PC-9 (cell line): ENCODE data around the gene CLDN9. TPM values are rescaled to one million over a fixed set of nuclear protein-coding genes. Genes with fewer than 3 reads are reported as not detected.

ENCODE experiments used
- BruUV-seq: library from RNA; stranded (reverse); fragments of 400-500 nt; replicated peaks from 2 replicates; lab custom pipeline; 2021; lab: Mats Ljungman, UMichigan
- CTCF ChIA-PET: fragments of 300-600 bp; sonication (Branson Sonifier 250); formaldehyde crosslinking; loops from one replicate; lab custom pipeline; 2022; ENCODE audit warnings: antibody characterized with exemption; lab: Charles Lee
- POLR2A ChIA-PET: fragments of 300-600 bp; sonication (Branson Sonifier 250); formaldehyde crosslinking; loops from one replicate; lab custom pipeline; 2022; ENCODE audit warnings: antibody characterized with exemption; ENCODE audit not compliant: unreplicated experiment; lab: Charles Lee
- DNase-seq, 2 experiments: peaks; one replicate each; pipeline versions ENCODE4 v3.0.0 to v3.0.0-alpha.2; 2015 to 2022; ENCODE audit warnings: mixed read lengths in 1 of 2
- H2AFZ ChIP-seq: fragments of 200-600 bp; sonication (generic); 2 replicates; pipeline ENCODE4 v1.8.1; 2017; ENCODE audit warnings: antibody characterized with exemption
- H3F3A ChIP-seq: fragments of 200-600 bp; sonication (generic); 2 replicates; pipeline ENCODE4 v1.8.1; 2017; ENCODE audit warnings: antibody characterized with exemption, mild to moderate bottlenecking, low read depth; ENCODE audit not compliant: insufficient read depth
- H3K27ac ChIP-seq: fragments of 200-600 bp; sonication (generic); 2 replicates; pipeline ENCODE4 v1.6.1; 2016; ENCODE audit warnings: mixed run types
- H3K27me3 ChIP-seq: fragments of 200-600 bp; sonication (generic); 2 replicates; pipeline ENCODE4 v1.6.1; 2016; ENCODE audit warnings: low read depth, mixed run types; ENCODE audit not compliant: insufficient read depth
- H3K36me3 ChIP-seq: fragments of 200-600 bp; sonication (generic); 2 replicates; pipeline ENCODE4 v1.6.1; 2016; ENCODE audit warnings: low read depth, mixed run types
- H3K4me1 ChIP-seq: fragments of 200-600 bp; sonication (generic); replicated peaks from 2 replicates; pipeline ENCODE4 v1.6.1; 2016; ENCODE audit warnings: mixed run types; ENCODE audit not compliant: insufficient read depth
- H3K4me2 ChIP-seq: fragments of 200-600 bp; sonication (generic); 2 replicates; pipeline ENCODE4 v1.6.1; 2017; ENCODE audit warnings: mixed run types
- H3K4me3 ChIP-seq: fragments of 200-600 bp; sonication (generic); 2 replicates; pipeline ENCODE4 v1.6.1; 2016; ENCODE audit warnings: mixed run types
- H3K79me2 ChIP-seq: fragments of 200-600 bp; sonication (generic); 2 replicates; pipeline ENCODE4 v1.6.1; 2017; ENCODE audit warnings: low read depth, mixed run types
- H3K9me2 ChIP-seq: fragments of 200-600 bp; sonication (generic); 2 replicates; pipeline ENCODE4 v1.8.1; 2017; ENCODE audit warnings: mild to moderate bottlenecking; ENCODE audit not compliant: insufficient read depth
- H3K9me3 ChIP-seq: fragments of 200-600 bp; sonication (generic); 2 replicates; pipeline ENCODE4 v1.8.1; 2016; ENCODE audit warnings: low read depth; ENCODE audit not compliant: insufficient read depth
- H4K20me1 ChIP-seq: fragments of 200-600 bp; sonication (generic); 2 replicates; pipeline ENCODE4 v1.8.1; 2017; ENCODE audit not compliant: insufficient read depth
- EZH2 ChIP-seq: fragments of 200-600 bp; sonication (generic); IDR thresholded peaks from 2 replicates; pipeline ENCODE4 v1.8.0; 2017; ENCODE audit warnings: antibody characterized with exemption, low read depth
- intact Hi-C: fragments of 100-400 bp; cut with micrococcal nuclease; formaldehyde crosslinking; loops from one replicate; pipeline ENCODE4 v1.10.0; 2022; ENCODE audit not compliant: unreplicated experiment
- total RNA-seq: library from RNA; stranded (reverse); gene quantifications from 2 replicates; pipeline ENCODE4 v1.2.3, GENCODE V29; 2021
- TF ChIP-seq, protein P1 (sequence below): fragments of 200-600 bp; sonication (generic); conservative IDR thresholded peaks from 2 replicates; pipeline ENCODE4 v1.6.1; 2017; ENCODE audit warnings: mixed run types, antibody characterized with exemption, mild to moderate bottlenecking, moderate library complexity

The CLDN9 gene
- total RNA-seq, 1 experiment from 2014 or later = 16.4 TPM

DNA sequence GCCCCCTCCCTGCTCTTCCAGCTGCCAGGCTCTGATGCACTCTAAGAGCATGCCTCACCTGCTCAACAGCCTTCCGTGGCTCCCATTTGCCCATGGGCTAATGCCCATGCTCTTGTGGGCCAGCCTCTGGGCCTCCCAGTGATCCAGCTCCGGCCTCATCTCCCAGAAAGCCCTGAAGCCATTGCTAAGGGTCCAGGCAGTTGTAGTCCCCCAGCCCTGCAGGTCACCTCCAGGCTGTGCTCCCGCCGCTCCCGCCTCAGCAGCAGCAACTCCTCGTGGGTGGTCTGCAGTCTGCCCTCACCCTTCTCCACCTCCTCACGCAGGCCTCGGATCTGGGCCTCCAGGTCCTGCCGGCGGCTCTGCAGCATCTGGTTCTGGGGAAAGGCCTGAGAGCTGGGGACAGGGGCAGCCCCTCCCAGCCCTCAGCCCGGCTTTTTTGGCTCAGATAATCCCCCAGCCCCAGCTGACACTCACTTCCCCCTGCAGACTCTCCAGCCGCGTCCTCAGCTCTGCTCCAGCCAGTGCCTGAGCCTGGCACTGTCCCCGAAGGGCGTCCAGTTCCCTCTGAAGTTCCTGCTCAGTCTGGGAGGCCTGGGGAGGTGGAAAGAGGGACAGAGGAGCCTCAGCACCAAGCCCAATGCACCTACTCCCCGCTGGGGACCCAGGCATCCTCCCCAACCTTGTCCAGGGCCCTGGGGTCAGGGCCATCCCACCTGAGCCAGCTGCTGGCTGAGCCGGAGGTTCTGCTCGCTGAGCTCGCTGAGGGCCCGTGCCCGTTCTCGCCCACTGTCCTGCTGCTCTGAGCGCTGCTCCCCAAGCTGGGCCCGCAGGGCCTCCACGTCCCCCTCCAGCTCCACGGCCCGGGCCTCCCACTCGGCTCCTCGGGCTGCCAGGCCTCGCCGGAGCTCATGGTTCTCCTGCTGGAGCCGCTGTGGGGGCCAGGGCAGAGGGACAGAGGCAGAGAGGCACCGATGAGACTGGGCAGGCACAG, 17.8 kb downstream of the CLDN9 start:
- H2AFZ ChIP-seq = no peak overlapping the region
- H3K9me3 ChIP-seq = no peaks in the 10 kb centered on the region
- no peak for TF ChIP-seq EZH2
- TF ChIP-seq, protein P1, sequence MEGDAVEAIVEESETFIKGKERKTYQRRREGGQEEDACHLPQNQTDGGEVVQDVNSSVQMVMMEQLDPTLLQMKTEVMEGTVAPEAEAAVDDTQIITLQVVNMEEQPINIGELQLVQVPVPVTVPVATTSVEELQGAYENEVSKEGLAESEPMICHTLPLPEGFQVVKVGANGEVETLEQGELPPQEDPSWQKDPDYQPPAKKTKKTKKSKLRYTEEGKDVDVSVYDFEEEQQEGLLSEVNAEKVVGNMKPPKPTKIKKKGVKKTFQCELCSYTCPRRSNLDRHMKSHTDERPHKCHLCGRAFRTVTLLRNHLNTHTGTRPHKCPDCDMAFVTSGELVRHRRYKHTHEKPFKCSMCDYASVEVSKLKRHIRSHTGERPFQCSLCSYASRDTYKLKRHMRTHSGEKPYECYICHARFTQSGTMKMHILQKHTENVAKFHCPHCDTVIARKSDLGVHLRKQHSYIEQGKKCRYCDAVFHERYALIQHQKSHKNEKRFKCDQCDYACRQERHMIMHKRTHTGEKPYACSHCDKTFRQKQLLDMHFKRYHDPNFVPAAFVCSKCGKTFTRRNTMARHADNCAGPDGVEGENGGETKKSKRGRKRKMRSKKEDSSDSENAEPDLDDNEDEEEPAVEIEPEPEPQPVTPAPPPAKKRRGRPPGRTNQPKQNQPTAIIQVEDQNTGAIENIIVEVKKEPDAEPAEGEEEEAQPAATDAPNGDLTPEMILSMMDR = no peak
- POLR2A ChIA-PET = interaction anchor here (0.6 kb wide), 1 partner anchor 8 kb away, joined by 4 read pairs; no protein-coding TSS in a partner anchor
- H3K4me1 ChIP-seq = peaks cover 30% of the 10 kb centered on the region
- CTCF ChIA-PET = interaction anchor here (0.6 to 2.5 kb wide), 6 partner anchors 9 to 99 kb away, joined by 3 to 16 read pairs (median 8); partner anchors contain the start of gene CLDN9
- no TSS peak for BruUV-seq
- no peaks in the 10 kb centered on the region for H3K9me2 ChIP-seq
- peaks cover 8% of the 10 kb centered on the region for H3K79me2 ChIP-seq
- peaks cover 11% of the 10 kb centered on the region; the same call in 1 of the 2 replicates for H4K20me1 ChIP-seq
- H3K27ac ChIP-seq = peak overlapping the region; percentile 9; the same call in 1 of the 2 replicates
- H3K36me3 ChIP-seq = 0 out of 2 replicates have a peak, but pooled peaks cover 3% of the 10 kb centered on the region
- DNase-seq = no peak
- no peak overlapping the region for H3K4me3 ChIP-seq
- peak overlapping the region; percentile 65 for H3K4me2 ChIP-seq
- H3K27me3 ChIP-seq = no peaks in the 10 kb centered on the region
- H3F3A ChIP-seq = peaks cover 52% of the 10 kb centered on the region
- intact Hi-C loops = loop anchor here (1.0 kb wide), 1 partner anchor 29 kb away; no protein-coding TSS in a partner anchor

DNA sequence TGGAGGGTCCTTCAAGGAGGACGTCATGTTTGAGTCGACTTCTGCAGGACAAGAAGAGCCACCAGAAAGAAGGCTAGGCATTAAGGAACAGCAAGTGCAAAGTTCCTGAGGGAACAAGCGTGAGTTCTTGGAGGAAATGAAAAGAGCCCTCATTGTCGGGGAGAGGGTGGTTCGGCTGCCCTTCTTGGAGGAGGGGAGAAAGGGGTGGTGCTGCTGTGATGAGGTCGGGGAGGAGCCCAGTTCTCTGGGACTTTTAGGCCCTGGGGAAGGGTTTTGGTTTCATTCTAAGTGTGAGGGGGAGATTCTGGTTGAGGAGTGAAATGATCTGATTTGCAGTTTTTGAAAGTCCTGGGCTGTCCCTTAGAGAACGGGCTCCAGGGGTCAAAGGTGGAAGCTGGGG, 19.9 kb downstream of the CLDN9 start:
- POLR2A ChIA-PET = no interaction called here

More for the DNA sequence above, 19.9 kb downstream of the CLDN9 start:
- DNase-seq = no peak
- BruUV-seq = no TSS peak
- peaks cover 17% of the 10 kb centered on the region for H3K79me2 ChIP-seq
- H2AFZ ChIP-seq = no peak overlapping the region
- H4K20me1 ChIP-seq = peaks cover 11% of the 10 kb centered on the region; the same call in 1 of the 2 replicates
- CTCF ChIA-PET = interaction anchor here (1.0 to 2.5 kb wide), 2 partner anchors 23 to 97 kb away, joined by 3 to 16 read pairs; no protein-coding TSS in a partner anchor
- no peak overlapping the region for H3K27ac ChIP-seq
- no peaks in the 10 kb centered on the region for H3K9me3 ChIP-seq
- no peak overlapping the region for H3K4me3 ChIP-seq
- peaks cover 38% of the 10 kb centered on the region for H3F3A ChIP-seq
- intact Hi-C loops = no loop called here
- TF ChIP-seq, protein P1 = no peak
- TF ChIP-seq EZH2 = no peak
- H3K27me3 ChIP-seq = no peaks in the 10 kb centered on the region
- no peaks in the 10 kb centered on the region for H3K9me2 ChIP-seq
- peak overlapping the region; percentile 65; the same call in 1 of the 2 replicates for H3K4me2 ChIP-seq
- H3K4me1 ChIP-seq = peaks cover 38% of the 10 kb centered on the region
- H3K36me3 ChIP-seq = 0 out of 2 replicates have a peak, but pooled peaks cover 3% of the 10 kb centered on the region
